ENCODE data around the gene TTC38.

TTC38 gene

GRCh38 chr22:46267431-46268279 lies at the start of gene TTC38:
Gene TTC38 (plus strand): TSS chr22:46268008. CDS start chr22:46268040, 32 bp downstream.
- no peak for TF ChIP-seq CTCF (IDR thresholded peaks at IDR 0.05; ENCODE audit: insufficient read depth, low read depth, low read length, missing control alignments)
- peak within 1 kb of the TSS; percentile 90 for H3K4me3 ChIP-seq (ENCODE audit: low read depth, low read length)
- DNase-seq (ENCODE audit: low read depth) = peak; percentile 79

GRCh38 chr22:46219636-46220035 lies 48.2 kb upstream of the TTC38 start:
- peak; percentile 45 for DNase-seq (ENCODE audit: low read depth)
- H3K4me3 ChIP-seq (ENCODE audit: low read depth, low read length) = no peak overlapping the region
- TF ChIP-seq CTCF (IDR thresholded peaks at IDR 0.05; ENCODE audit: insufficient read depth, low read depth, low read length, missing control alignments) = no peak

GRCh38 chr22:46220921-46221320 lies 46.9 kb upstream of the TTC38 start:
- no peak overlapping the region for H3K4me3 ChIP-seq (ENCODE audit: low read depth, low read length)
- no peak for TF ChIP-seq CTCF (IDR thresholded peaks at IDR 0.05; ENCODE audit: insufficient read depth, low read depth, low read length, missing control alignments)
- peak; percentile 41 for DNase-seq (ENCODE audit: low read depth)

- no peak overlapping the region for H3K4me3 ChIP-seq (ENCODE audit: low read depth, low read length)
- DNase-seq (ENCODE audit: low read depth) = no peak
- TF ChIP-seq CTCF (IDR thresholded peaks at IDR 0.05; ENCODE audit: insufficient read depth, low read depth, low read length, missing control alignments) = no peak
These were observed 43.5 kb upstream of the TTC38 start for GRCh38 chr22:46224044-46224897.

- DNase-seq (ENCODE audit: low read depth) = no peak
- no peak overlapping the region for H3K4me3 ChIP-seq (ENCODE audit: low read depth, low read length)
- no peak for TF ChIP-seq CTCF (IDR thresholded peaks at IDR 0.05; ENCODE audit: insufficient read depth, low read depth, low read length, missing control alignments)
These were observed 42.9 kb upstream of the TTC38 start for GRCh38 chr22:46224898-46225290.

- no peak overlapping the region for H3K4me3 ChIP-seq (ENCODE audit: low read depth, low read length)
- no peak for DNase-seq (ENCODE audit: low read depth)
- TF ChIP-seq CTCF (IDR thresholded peaks at IDR 0.05; ENCODE audit: insufficient read depth, low read depth, low read length, missing control alignments) = no peak
These were observed 42.2 kb upstream of the TTC38 start for GRCh38 chr22:46225631-46226030.
